ENCODE measurements around the gene CCL18.
"Not testable (repeated sequence)": the region's sequence is repeated elsewhere in the genome, so short reads cannot be mapped to it uniquely, and the experiment has no call there.

The CCL18 gene

DNA sequence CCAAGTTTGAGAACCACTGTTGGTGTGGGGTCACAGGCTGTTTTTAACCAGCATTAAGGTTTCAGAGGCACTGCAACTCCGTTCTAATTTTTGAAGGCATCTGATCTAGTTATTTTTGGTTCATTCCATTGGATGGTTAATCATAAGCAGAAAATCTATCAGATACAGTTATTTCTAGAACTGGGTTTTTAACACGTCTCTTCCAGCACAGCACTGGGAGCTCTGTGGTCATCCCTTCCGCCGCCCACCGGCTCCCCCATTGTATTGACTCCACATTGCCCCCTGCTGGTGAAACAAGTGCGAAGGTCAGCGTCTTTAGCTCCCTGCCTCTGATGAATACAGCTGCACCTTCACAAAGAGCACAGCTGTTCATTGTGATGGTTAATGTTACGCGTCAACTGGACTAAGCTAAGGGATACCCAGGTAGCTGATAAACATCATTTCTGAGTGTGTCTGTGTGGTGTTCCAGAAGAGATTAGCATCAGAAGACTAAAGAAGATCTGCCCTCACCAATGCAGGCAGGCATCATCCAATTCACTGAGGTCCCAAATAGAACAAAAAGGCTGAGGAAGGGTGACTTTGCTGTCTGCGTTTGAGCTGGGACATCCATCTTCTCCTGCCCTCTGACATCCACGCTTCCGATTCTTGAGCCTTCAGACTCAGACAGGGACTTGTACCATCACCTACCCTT, 8.5 kb downstream of the CCL18 start:
- no peak for DNase-seq

DNA sequence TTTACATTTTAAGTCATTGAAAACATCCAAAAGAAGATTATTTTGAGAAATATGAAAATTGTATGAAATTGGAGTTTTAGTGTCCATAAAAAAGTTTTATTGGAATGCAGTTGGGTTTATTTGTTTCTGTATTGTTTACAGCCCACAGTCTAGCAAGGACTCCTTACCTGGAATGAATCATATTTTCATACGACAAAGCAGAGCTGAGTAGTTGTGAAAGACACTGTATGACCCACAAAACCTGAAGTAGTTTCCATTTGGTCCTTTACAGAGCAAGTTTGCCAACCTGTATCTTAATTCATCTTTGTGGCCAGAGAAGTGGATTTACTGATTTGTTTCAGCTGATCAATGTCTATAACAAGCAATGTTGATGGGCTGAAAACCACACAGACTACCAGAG, 10.3 kb downstream of the CCL18 start:
- DNase-seq, result no peak

DNA sequence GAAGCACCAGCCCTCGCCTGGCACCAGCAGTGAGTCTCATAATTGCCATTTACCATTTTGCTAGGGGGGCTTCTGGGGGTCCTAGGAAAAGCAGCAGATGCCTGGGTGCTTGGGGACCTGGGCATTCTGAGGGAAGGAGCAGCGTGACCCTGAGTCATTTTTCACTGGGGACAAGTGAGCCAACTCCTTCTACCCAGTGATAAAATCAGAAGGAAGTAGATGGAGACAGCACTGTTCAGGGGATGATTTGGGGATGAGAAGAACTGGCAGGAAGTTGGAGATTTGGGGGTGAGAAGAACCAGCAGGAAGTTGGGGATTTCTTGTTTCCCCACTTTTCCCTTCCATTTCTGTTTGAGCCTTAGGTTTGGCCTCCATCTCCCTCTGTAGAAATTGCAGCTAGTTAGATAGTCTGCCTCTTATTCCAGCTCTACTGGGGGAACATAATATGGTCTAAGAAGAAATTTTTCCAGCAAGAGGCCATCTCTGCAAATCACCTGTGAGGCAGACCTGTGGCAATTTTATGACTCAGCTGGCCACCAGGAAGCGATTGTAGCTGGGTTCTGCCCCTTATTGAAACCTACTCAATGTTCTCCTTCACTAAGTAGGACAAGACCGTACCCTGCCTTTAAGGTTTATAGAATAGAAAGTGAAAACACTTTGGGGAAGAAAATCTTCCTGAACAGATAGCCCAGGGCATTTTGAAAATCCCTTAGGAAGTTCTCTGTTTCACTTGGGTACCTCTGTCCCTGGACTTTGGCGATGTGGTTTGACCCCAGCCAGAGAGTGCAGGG, 17.8 kb downstream of the CCL18 start:
- DNase-seq, result not testable (repeated sequence)

DNA sequence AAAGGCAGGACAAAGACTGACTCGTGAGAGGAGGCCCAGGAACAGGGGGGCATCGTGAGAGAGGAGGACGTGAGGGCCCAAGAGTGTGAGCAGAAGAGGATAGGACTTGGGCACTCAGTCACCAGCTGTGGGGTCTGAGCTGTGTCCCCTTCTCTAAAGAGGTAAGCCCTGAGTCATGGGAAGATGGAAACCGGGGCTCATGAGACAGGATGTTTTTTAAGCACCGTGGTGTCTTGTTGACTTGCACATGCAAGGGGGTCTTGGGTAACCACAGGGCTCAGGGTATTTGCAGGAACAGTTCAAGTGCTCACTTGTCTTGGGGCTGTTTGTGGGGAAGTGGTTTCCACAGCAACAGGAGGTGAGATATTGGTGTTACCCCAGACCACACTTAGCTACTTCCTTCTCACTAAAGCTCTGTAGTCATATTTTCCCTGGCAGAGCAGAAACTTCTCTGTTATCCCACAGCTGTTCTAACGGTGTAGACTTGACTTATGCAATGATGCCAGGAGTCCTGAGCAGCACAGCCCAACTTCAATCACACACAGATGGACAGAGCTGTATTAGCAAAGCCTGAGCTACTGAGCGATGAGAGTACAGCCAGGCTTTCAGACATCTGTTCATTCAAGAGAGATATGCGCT, 18.5 kb downstream of the CCL18 start:
- not testable (repeated sequence) for DNase-seq

DNA sequence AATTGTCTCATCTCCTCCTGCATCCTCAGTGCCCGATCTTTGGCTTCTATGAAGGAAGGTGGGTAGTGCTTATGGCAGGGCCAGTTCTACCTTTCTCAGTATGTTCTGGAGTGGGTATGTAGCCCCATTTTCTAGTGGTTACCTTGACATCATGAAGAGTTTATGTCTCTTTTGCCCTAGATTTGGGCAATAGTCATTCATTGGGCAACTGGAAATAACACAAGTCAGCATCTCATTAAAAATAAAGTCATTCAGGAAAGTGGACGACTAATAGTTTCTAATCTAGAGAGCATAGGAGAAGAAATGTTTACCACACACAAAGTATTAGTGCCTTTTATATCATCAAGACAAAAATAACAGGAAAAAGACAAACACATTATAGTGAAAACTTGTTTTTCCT, 19.6 kb downstream of the CCL18 start:
- not testable (repeated sequence) for DNase-seq

DNA sequence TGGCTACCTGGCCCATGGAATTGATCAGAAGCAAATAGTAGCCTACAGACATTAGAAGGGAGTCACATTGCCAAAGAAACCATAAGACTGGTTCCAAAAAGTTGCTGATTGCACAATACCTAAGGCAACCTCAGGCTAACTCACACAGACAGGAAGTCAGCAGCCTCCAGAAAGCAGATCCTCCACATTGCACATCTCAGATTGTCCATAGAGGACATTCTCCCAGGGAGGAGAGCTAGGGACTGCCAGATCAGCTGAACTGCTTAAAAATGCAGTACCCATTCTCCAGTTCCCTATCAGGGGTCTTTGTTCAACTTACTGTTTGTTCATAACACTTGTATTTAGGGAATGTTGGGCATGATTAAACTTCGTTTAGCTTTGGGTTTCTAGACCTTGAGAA, 21.7 kb downstream of the CCL18 start:
- no peak for DNase-seq

DNA sequence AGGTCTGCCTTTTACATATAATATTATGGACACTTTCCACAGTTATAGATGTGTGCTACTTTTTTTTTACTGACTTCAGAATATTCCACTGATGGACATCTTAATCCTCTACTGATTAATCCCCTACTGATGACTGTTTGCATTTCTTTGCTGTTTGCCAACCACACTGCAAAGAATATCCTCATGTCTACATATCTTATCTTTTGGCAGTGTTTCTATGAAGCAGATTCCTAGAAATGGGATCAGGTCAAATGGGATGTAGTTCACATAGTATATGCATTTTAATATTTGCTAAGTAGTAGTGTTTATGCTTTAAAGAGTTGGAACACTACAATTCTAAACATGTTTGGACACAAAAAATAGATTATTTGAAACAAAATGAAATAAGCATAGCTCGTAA, 22.7 kb downstream of the CCL18 start:
- DNase-seq, result no peak

DNA sequence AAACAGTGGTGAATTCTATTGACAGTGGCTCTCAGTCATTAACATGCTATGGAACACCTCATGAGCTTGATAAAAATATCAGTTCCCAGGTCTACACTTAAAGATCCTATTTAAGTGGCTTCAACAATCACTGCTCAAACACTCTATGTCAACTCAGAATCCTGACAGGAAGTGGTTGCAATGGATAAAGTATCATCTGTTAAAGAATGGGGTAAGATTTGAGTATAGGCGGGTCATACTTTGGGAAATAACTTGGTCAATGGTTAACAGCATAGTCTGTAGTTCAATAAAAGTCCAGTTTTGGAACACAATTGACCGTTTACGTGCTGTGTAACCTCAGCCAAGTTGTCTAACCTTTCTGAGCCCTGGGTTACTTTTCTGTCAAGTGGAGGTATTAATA, 23.4 kb downstream of the CCL18 start:
- DNase-seq, result not testable (repeated sequence)

DNA sequence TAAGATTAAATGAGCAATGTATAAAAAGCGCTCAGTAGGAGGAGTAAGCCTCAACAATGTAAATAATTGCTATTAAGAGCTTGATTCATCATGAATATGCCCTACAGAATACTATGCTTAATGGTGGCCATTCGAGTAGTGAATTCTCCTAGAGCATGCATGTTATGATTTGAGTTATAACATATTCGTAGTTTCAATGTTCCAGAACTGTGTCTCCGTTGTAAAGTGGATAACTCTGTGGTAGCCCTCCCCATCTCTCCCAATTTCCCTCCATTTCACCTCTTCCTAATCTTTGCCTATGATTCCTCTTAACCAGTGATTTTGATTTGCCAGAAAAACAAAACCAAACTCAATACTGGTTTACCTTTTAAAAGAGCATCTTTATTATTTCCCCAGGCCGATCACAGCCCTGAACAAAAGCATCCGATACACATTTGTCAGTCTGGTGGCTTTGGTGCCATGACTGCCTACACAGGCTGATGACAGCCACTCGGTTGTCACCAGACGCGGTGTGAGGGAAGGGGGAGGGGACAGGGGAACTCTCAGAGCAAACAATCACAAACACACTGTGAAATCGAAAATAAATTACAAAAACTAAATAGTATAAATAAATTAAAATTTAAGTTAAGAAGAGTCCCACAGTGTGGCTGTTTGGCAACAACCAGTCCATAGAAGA, 24.0 kb downstream of the CCL18 start:
- not testable (repeated sequence) for DNase-seq

DNA sequence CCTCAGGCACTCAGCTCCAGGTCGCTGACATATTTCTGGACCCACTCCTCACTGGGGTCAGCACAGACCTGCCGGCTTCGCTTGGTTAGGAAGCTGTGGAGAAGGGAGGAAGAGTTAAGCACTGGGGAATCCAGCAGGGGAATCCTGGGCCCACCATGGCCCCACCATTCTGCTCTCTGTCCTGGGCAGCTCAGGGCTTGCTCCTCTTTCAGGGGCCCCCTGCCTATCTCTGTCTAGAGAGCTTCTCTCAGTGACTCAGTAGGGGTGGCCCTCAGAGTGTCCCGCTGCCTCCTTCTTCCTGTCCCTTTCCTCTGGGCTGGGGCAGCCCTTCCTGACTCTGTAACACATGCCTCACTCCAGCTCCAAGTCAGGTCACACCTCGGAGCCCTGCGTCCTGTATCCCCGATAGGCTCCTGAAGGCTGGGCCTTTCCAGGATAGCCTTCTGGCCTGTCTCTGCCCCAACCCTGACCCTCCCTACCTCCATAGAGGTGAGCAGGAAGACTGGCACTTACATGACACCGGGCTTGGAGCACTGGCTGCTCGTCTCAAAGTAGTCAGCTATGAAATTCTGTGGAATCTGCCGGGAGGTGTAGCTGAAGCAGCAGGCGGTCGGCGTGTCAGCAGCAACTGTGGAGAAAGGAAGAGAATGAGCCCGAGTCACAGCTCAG, 24.7 kb downstream of the CCL18 start:
- DNase-seq, result no peak

DNA sequence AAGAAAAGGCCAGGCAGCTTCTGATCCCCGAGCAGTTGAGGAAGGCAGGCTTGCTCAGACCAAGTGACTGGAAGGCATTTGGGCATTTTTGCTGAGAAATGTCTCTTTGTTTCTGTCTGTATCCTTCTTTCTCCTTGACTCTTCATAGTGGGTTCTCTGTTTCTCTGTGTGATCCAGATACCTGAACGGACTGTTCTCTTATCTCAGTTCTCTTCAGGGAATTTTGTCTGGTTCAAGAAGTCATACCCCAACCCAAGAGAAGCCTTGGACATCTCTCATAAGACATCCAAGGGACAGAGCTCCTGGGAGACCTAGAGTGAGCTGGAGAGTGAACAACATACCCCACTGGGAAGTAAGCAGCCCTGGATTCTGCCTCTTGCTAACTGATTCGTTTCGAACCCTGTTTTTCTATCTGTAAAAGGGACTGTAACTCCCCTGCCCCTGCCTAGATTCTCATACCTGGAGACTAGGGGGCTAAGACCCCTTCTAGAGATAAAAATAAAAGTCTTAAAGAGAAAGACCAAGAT, 25.3 kb downstream of the CCL18 start:
- no peak for DNase-seq

DNA sequence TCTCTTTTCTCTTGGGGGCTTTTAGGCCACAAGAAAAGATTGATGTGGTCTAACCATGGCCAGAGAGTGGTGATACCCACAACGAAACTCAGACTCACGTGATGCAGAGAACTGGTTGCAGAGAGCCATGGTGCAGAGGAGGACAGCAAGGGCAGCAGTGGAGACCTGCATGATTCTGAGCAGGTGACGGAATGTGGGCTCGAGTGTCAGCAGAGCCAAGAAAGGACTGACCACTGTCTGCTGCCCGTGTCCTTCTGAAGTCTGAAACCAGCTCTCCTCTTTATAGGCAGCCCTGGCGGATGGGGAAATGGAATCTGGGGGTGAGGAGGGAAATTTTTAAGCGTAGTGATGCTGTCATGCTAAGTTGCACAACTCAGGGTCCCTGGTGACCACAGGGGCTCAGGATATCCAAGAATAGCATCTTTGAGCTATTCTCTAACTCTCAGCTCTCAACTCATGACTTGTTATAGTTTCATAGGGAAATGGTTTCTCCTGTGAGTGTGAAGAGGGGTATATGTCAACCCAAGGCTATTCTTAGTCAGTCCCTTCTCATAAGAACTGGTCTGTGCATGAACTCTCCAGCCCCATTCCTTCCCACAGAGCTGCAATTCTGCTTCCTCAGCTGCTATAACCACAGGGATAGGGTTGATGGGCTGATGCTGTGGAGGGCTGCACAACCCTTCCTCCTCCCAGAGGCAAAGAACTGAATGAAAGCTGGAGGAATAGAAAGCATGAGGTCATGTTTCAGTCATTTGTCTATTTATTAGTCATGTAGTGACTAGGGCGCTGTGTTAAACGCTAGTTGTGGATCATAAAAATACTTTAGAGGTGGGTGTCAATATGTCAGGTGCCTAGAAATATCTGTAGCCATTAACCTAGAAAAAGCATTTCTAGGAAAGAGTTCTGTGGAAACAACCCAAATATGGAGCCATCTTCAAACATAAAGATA, 26.1 kb downstream of the CCL18 start, which contains the start of gene CCL3:
TSS of gene CCL3 (minus strand) at position 256 of the 949 bp plus-strand sequence. CDS start at position 171, 85 bp downstream.
- no peak for DNase-seq

DNA sequence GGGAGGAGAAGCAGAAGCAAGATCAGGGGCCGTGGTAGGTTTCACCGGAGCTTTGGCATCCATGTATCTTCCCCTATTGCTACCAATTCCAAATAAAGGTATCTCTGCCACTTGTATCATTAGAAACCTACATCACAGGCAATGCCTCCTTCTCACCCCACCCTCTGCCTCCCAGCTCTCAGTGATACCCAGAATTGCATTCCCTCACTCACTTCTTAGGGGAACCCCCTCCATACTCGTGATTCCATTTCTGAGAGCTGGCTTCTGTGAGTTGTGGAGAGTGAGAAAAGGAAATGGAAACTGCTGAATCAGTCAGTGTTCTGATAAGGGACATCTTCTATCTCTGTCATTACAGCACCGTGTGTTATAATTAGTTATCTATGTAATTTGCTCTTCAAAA, 28.2 kb downstream of the CCL18 start:
- no peak for DNase-seq

DNA sequence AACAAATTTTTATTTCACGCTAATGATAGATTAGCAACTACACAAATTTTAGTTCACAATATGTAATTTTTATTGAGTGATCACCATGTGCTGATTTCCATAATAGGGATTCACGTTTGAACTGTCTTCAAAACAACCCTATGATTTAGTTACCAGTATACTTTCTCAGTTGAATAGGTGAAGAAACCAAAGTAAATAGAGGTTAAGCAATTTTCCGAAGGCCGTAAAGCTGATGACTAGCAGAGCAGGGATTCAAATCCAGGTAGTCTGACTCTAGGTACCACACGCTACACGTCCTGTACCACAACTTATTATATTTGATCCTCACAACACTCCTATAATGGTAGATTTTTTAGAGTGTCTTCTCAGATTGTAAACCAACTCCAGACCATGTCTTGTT, 28.6 kb downstream of the CCL18 start:
- DNase-seq, result not testable (repeated sequence)

DNA sequence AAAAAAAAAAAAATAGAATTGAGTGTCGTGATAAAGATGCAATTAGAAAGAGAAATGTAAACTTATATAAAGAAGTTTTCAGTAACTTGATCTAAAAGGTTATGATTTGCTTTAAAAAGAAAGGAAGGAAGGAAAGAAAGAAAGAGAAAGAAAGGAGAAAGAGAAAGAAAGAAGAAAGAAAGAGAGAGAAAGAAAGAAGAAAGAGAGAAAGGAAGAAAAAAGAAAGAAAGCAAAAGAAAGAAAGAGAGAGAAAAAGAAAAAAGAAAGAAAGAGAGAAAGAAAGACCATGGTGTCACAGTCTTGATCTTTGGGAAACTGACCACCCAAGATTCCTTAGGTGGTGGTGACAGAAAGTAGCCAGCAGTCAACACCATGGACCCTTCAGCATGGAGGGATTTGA, 30.2 kb downstream of the CCL18 start:
- DNase-seq, result no peak

DNA sequence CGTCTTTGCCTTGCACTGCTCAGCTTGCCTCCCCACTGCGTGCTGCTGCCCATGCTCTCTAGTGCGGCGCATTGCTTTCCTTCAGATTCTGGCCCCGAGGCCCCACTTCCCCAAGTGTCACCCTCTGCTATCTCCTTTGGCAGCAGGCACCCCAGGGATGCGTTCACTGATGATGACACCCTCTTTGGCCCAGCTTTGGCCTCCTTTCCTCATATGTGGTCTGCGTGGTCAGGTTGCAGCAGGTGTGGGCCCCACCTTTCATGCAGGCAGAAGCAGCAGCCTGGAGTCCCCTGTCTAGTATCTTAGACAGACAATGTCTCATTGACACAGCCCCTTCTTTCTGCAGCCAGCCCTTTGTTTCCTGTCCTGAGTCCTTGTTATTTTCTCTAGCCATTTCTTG, 30.7 kb downstream of the CCL18 start:
- no peak for DNase-seq

DNA sequence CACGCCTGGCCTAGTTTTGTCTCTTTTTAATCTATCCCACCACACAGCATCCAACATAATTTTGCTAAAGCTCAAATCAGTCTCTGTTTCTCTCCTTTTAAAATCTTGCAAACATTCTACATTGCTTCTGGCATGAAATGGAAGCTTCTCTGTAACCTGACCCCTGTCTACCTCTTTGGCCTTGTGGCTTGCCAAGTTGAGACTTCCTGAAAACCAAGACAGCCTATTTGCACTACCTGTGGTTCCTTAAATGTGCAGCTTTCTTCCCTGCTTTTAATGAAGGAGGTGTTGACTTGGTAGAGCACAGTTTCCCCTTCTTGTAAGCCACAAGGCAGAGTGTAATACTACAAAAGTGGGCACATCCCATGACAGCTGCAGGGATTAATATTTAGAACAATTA, 31.9 kb downstream of the CCL18 start:
- DNase-seq, result no peak

DNA sequence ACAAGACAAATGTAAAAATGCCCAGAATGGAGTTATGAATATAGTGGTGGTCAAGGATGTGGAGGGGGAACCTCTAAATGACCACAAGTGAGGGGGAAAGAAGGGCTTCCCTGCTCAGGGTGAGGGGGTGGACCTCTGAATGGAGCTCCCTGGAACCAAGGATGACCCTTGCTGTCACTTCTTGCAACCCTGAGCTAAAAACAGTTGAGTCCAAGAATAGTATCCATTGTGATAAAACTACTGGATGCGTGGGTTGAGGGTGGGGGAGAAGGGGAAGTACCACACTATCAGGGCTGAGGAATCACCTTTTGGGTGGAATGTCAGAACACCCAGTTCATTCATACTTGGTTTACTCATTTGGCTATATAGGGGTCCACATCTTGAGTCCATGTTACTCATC, 34.9 kb downstream of the CCL18 start:
- not testable (repeated sequence) for DNase-seq

DNA sequence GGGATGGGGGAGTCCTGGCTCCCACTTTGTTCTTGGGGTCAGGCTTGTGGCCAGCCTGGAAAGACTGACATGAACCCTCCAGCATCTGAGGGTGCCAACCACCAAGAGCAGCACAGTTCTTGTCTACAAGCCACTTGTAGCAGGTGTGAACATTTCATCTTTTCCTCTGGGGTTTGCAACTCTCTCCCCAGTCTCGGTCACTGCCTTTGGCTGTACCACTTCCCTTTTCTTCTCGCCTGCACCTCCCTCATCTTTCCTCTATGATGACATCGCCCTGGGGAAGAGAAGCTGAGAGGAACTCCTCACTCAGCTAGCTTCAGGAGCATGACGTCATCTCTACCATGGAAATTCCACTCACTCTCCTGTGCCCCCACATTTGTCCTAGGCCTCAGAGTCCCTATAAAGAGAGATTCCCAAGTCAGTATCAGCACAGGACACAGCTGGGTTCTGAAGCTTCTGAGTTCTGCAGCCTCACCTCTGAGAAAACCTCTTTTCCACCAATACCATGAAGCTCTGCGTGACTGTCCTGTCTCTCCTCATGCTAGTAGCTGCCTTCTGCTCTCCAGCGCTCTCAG, 39.4 kb downstream of the CCL18 start, which contains the start of gene CCL4:
TSS of gene CCL4 (plus strand) at position 427 of the 575 bp plus-strand sequence. CDS start at position 506, 79 bp downstream.
- not testable (repeated sequence) for DNase-seq

DNA sequence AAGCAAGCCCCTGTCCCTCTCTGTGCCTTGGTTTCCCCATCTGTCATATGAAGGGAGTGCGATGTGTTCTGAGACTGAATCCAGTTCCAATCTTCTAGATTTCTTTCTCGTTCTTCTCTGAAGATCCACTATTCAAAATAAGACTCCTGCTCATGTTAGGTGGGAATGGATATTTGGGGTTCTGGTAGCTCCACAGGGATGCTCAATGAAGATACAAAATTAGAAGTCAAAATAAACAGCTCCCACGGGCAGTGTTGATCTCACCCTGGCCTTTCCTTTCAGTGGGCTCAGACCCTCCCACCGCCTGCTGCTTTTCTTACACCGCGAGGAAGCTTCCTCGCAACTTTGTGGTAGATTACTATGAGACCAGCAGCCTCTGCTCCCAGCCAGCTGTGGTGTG, 40.2 kb downstream of the CCL18 start:
- not testable (repeated sequence) for DNase-seq

DNA sequence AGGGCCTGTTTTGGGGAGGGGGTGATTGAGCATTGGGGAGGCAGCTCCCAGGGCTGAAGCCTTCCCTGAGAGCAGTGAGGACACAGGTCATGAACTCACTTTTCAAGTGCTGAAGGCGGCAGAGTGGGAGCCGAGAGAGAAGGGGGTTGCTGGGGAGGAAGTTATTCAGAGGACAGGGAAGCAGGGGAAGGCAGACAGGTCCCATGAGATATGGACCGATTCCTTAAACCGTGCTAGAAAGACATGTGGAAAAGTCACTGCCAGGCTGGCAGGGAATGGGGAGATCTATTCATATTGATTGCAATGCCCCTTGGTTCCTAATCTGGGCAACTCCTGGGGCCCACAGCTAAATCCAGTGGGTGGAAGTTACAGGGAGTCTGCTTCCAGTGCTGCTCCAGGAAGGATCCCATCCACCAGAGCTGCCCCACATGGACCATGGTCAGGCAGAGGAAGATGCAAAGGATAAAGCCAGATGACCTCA, 40.7 kb downstream of the CCL18 start:
- no peak for DNase-seq
